ENCODE measurements around the gene KCNJ12.

GRCh38 chr17:21399474-21400186 lies 23.5 kb downstream of the KCNJ12 start:
- no peak for TF ChIP-seq POLR2A (IDR thresholded peaks at IDR 0.05; ENCODE audit: low read length)
- no peak for TF ChIP-seq GATA1 (IDR thresholded peaks at IDR 0.05; ENCODE audit: low read depth, low read length)
